HUES64 (cell line): ENCODE results near the gene CACNA1H.
"Not testable (repeated sequence)": the region's sequence is repeated elsewhere in the genome, so short reads cannot be mapped to it uniquely, and the experiment has no call there.

Experiments used
- H3K27ac ChIP-seq: 2 replicates; pipeline ENCODE4 v1.7.0; 2013; ENCODE audit warnings: low read depth, low read length, inconsistent platforms
- H3K27me3 ChIP-seq: 2 replicates; pipeline ENCODE4 v1.6.1; 2013; ENCODE audit warnings: mild to moderate bottlenecking, low read length; ENCODE audit not compliant: insufficient read depth
- H3K36me3 ChIP-seq: 2 replicates; pipeline ENCODE4 v1.6.1; 2013; ENCODE audit warnings: mild to moderate bottlenecking, low read length; ENCODE audit not compliant: insufficient read depth
- H3K4me1 ChIP-seq: 2 replicates; pipeline ENCODE4 v1.6.1; 2013; ENCODE audit warnings: mild to moderate bottlenecking, low read length, moderate library complexity; ENCODE audit not compliant: insufficient read depth
- H3K4me3 ChIP-seq: 2 replicates; pipeline ENCODE4 v1.5.1; 2013; ENCODE audit warnings: mild to moderate bottlenecking, low read length, moderate library complexity
- H3K9ac ChIP-seq: 2 replicates; pipeline ENCODE4 v1.6.1; 2013; ENCODE audit warnings: mild to moderate bottlenecking, low read depth, low read length
- H3K9me3 ChIP-seq: 2 replicates; pipeline ENCODE4 v1.6.1; 2013; ENCODE audit warnings: low read depth, low read length; ENCODE audit not compliant: insufficient read depth
- WGBS: fragments of 150-250, 120-280 bp; methylation state at CpG from one replicate; pipeline ENCODE4 v1.1.7; 2013; ENCODE audit warnings: missing lambda C conversion rate; 5-methylcytosine and 5-hydroxymethylcytosine counted together

CACNA1H gene

DNA sequence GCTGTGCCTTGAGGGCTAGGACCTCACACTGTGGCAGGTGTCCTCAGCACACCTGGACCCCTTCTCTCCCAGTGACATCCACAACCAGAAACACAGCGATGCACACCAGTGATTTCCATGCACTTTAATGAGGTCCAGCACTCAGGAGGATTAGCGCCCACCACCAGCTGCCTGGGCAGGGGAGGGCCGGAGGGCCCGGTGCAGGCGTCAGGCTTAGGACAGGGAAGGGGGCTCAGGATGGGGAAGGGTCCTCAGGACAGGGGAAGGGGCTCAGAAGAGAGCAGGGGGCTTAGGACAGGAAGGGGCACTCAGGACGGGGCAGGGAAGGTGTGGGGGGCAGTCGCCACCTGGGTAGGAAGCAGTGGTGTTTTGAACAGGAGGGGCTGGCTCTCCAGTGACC lies 75.3 kb downstream of the CACNA1H start:
- not testable (repeated sequence) for H3K4me3 ChIP-seq, H3K27me3 ChIP-seq, H3K27ac ChIP-seq, H3K9ac ChIP-seq, H3K4me1 ChIP-seq, H3K9me3 ChIP-seq, H3K36me3 ChIP-seq
- 90% methylated on average over 7 of the region's 7 CpGs for WGBS

DNA sequence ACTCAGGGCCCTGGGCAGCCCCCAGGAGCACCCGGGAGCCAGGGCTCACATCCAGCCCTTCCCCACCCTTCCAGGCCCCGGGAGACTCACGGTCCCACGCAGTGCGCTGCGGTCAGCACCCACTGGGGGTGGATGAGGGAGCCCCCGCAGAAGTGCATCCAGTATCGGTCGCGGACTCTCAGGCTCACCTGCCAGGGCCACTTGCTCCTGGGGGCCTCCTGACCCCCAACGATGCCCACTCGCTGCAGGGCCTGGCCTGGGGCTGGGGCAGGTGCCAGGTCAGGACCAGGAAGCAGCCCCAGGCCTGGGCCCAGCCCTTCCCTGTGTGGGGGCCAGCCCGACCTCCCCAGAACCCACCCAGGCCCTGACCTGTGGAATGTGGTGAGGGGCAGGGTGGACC lies 76.6 kb downstream of the CACNA1H start:
- 91% methylated on average over 9 of the region's 13 CpGs for WGBS

DNA sequence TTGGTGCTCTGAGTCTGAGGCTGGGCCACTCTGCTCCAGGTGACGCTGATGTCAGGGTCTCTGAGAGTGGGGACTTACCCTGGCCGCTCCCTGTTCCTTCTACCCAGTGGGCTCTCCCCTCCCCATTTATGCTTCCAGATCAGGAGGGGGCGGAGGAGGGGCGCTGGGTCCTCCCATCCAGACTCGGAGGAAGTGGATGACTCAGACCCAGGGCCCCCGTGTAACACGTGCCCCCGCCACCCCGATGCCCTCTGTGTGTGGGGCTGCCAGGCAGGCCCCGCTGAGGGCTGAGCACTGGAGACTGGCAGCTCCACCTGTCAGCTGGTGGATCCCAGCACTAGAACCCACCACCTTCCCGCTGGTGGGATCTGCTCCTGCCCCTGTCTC lies 77.2 kb downstream of the CACNA1H start, which contains the start of gene TPSB2:
TSS of gene TPSB2 (minus strand) at position 101 of the 387 bp plus-strand sequence. CDS start 233 bp downstream, outside the sequence.
- WGBS = 17% methylated on average over 1 of the region's 11 CpGs
- H3K4me1 ChIP-seq, H3K9me3 ChIP-seq, H3K4me3 ChIP-seq, H3K27ac ChIP-seq, H3K9ac ChIP-seq, H3K36me3 ChIP-seq, H3K27me3 ChIP-seq: not testable (repeated sequence)

More for the DNA sequence above, 76.6 kb downstream of the CACNA1H start:
- not testable (repeated sequence) for H3K4me1 ChIP-seq, H3K36me3 ChIP-seq, H3K27ac ChIP-seq, H3K9ac ChIP-seq, H3K4me3 ChIP-seq, H3K27me3 ChIP-seq, H3K9me3 ChIP-seq

DNA sequence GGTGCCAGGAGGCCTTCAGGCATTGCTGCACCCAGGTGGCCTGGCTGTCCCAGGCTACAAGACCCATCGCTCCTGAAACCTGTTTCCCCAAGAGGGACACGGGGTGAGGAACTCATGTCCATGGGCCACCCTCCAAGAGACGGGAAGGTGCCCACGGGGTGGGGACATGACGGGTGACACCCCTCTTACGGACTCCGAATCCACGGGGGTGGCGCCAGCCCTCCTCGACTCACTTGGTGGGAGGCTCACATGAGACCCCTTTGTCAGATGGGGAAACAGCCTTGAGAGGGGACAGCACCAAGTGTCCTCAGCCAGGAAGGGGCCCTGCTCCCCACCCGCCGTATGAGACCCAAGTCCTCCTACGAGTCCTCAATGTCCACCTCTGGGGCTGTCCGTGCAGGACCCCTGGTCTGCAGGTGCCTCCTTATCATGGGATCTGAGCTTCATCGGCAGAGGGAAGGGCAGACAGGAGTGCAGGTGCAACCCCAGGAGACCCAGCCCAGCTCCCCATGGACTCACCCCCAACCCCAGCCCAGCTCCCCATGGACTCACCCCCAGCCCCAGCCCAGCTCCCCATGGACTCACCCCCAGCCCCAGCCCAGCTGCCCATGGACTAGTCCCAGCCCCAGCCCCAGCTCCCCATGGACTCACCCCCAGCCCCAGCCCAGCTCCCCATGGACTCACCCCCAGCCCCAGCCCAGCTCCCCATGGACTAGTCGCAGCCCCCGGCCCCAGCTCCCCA lies 77.7 kb downstream of the CACNA1H start:
- H3K27ac ChIP-seq = not testable (repeated sequence)
- WGBS = 83% methylated on average over 17 of the region's 17 CpGs

DNA sequence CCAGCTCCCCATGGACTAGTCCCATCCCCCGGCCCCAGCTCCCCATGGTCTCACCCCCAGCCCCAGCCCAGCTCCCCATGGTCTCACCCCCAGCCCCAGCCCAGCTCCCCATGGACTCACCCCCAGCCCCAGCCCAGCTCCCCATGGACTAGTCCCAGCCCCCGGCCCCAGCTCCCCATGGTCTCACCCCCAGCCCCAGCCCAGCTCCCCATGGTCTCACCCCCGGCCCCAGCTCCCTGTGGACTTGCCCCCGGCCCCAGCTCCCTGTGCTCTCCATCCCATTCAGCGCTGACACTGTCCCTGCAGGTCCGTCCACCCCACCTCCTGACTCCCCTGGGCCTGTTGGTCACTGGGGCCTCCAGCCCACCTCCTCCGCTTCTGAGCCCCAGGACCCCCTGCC lies 78.4 kb downstream of the CACNA1H start:
- not testable (repeated sequence) for H3K27ac ChIP-seq, H3K27me3 ChIP-seq
- 98% methylated on average over 5 of the region's 7 CpGs for WGBS

More for the DNA sequence above, 77.7 kb downstream of the CACNA1H start:
- H3K9me3 ChIP-seq, H3K27me3 ChIP-seq, H3K4me3 ChIP-seq, H3K9ac ChIP-seq, H3K36me3 ChIP-seq, H3K4me1 ChIP-seq: not testable (repeated sequence)

DNA sequence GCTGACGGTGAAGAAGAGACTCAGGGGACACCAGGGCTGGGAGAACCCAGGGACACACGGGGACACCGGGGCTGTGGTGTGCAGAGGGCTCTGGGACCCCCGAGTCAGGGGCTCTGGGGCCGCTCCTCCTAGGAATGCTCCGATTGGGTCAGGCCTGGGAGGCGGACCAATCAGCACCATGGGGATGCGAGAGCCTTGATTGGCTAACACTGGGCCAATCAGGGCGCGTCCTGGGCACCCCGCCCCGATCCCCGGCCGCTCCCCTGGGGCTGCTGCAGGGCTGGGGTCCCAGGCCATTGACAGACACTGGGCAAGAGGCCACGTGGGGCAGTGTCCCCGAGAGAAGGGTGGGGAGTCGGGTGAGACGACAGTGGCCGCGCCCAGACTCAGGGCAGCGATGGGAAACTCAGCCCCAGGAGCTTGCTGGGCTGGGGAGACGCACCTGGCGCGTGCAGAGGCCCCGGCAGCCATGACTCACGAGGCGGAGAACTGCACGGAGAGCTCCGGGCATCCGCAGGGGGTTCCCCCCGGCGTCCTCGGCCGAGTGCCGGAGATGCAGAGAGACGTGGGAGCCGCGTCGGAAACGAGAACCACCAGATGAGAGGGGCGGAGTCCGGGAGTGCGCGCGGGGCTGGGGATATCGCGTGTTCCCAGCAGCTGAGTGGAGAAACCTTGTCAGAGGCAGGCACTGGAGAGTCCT lies 79.3 kb downstream of the CACNA1H start:
- H3K36me3 ChIP-seq, H3K27me3 ChIP-seq, H3K4me3 ChIP-seq, H3K9ac ChIP-seq, H3K27ac ChIP-seq, H3K9me3 ChIP-seq, H3K4me1 ChIP-seq: not testable (repeated sequence)
- no CpG with 5 or more reads among the region's 47 CpGs for WGBS

More for the DNA sequence above, 78.4 kb downstream of the CACNA1H start:
- H3K9me3 ChIP-seq, H3K36me3 ChIP-seq, H3K4me1 ChIP-seq, H3K4me3 ChIP-seq, H3K9ac ChIP-seq: not testable (repeated sequence)

DNA sequence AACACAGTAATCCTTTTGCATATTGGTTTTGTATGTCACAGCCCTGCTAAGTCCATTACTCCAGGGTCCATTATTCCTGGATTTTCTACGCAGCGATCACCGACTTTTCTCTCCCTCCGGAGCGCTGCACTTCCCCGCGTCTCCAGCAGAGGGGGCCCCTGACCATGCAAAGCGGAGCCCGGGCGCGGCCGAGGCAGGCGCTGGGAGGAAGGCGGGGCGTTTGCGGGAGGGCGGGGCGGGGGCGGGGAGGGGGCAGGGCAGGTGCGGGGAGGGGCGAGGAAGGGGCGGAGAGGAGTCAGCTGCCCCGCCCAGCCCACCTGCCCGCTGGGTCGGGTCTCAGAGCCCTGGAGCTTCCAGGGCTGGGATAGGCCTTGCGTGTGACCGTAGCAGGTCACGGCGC lies 83.8 kb downstream of the CACNA1H start:
- H3K36me3 ChIP-seq, H3K27ac ChIP-seq: not testable (repeated sequence)
- no CpG with 5 or more reads among the region's 29 CpGs for WGBS

DNA sequence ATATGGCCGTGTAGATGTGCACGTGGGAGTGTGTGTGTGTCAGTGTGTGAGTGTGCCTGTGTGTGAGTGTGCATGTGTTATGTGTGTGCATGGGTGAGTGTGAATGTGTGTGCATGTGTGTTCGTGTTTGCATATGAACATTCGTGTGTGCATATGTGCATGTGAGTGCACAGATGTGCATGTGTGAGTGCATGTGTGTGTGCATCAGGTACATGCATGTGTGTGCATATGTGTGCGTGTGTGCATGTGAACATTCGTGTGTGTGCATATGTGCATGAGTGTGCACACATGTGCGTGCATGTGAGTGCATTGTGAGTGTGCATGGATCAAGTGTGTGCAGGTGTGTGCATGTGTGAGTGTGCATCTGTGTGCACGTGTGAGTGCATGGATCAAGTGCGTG lies 85.1 kb downstream of the CACNA1H start:
- WGBS = 84% methylated on average over 9 of the region's 9 CpGs
- no peak overlapping the region for H3K4me3 ChIP-seq
- H3K36me3 ChIP-seq = no peaks in the 10 kb centered on the region
- H3K9ac ChIP-seq = no peak overlapping the region
- no peaks in the 10 kb centered on the region for H3K4me1 ChIP-seq
- H3K27ac ChIP-seq = no peak overlapping the region
- no peaks in the 10 kb centered on the region for H3K9me3 ChIP-seq
- H3K27me3 ChIP-seq = peaks cover 2% of the 10 kb centered on the region; the same call in 1 of the 2 replicates

More for the DNA sequence above, 83.8 kb downstream of the CACNA1H start:
- not testable (repeated sequence) for H3K27me3 ChIP-seq, H3K9me3 ChIP-seq, H3K4me3 ChIP-seq, H3K9ac ChIP-seq, H3K4me1 ChIP-seq

DNA sequence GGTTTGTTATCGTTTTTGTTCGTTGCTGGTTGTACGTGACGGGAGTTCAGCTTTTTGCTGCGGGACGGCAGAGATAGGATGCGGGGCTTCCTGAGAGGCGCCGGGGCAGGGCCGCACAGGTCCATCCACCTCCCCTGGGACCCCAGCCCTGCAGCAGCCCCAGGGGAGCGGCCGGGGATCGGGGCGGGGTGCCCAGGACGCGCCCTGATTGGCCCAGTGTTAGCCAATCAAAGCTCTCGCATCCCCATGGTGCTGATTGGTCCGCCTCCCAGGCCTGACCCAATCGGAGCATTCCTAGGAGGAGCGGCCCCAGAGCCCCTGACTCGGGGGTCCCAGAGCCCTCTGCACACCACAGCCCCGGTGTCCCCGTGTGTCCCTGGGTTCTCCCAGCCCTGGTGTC lies 86.0 kb downstream of the CACNA1H start:
- 88% methylated on average over 17 of the region's 23 CpGs for WGBS
- not testable (repeated sequence) for H3K4me3 ChIP-seq, H3K27ac ChIP-seq, H3K27me3 ChIP-seq, H3K9me3 ChIP-seq, H3K9ac ChIP-seq, H3K4me1 ChIP-seq, H3K36me3 ChIP-seq

DNA sequence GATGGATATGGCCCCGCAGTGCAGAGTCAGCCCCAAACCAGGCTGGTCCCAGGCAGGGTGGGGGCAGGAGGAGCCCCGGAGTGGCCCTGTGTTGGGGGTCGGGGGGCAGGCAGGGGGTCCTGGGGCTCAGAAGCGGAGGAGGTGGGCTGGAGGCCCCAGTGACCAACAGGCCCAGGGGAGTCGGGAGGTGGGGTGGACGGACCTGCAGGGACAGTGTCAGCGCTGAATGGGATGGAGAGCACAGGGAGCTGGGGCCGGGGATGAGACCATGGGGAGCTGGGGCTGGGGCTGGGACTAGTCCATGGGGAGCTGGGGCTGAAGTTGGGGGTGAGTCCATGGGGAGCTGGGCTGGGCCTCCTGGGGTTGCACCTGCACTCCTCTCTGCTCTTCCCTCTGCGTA lies 86.7 kb downstream of the CACNA1H start:
- not testable (repeated sequence) for H3K27ac ChIP-seq, H3K36me3 ChIP-seq, H3K4me1 ChIP-seq, H3K9ac ChIP-seq, H3K27me3 ChIP-seq, H3K4me3 ChIP-seq, H3K9me3 ChIP-seq
- 96% methylated on average over 7 of the region's 9 CpGs for WGBS

DNA sequence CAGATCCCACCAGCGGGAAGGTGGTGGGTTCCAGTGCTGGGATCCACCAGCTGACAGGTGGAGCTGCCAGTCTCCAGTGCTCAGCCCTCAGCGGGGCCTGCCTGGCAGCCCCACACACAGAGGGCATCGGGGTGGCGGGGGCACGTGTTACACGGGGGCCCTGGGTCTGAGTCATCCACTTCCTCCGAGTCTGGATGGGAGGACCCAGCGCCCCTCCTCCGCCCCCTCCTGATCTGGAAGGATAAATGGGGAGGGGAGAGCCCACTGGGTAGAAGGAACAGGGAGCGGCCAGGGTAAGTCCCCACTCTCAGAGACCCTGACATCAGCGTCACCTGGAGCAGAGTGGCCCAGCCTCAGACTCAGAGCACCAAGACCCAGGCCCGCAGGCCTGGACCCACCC lies 87.5 kb downstream of the CACNA1H start, which contains the start of gene TPSAB1:
TSS of gene TPSAB1 (plus strand) at position 270 of the 400 bp plus-strand sequence. CDS start 234 bp downstream, outside the sequence.
- not testable (repeated sequence) for H3K4me3 ChIP-seq, H3K36me3 ChIP-seq, H3K9me3 ChIP-seq, H3K9ac ChIP-seq, H3K4me1 ChIP-seq, H3K27ac ChIP-seq
- 60% methylated on average over 4 of the region's 12 CpGs for WGBS
- peaks cover 10% of the 10 kb centered on the region for H3K27me3 ChIP-seq
